H9 (cell line): ENCODE measurements around the gene CALN1. TPM values are rescaled to one million over a fixed set of nuclear protein-coding genes. Genes with fewer than 3 reads are reported as not detected.

Experiments used
- DNase-seq: peaks from one replicate; pipeline ENCODE4 v3.0.0-alpha.2; 2017
- H2AFZ ChIP-seq: one replicate; pipeline ENCODE4 v1.6.1; 2013; ENCODE audit warnings: mild to moderate bottlenecking, low read length, control low read depth, moderate library complexity
- H2AK5ac ChIP-seq: 2 replicates; pipeline ENCODE4 v1.6.1; 2013; ENCODE audit warnings: low read length, control low read depth, mixed read lengths; ENCODE audit not compliant: insufficient read length
- H2BK120ac ChIP-seq: one replicate; pipeline ENCODE4 v1.6.1; 2013; ENCODE audit warnings: low read depth, mild to moderate bottlenecking, low read length, control low read depth, inconsistent platforms; ENCODE audit not compliant: poor library complexity, severe bottlenecking
- H2BK12ac ChIP-seq: 2 replicates; pipeline ENCODE4 v1.6.1; 2013; ENCODE audit warnings: low read length, control low read depth, mixed read lengths, low read depth; ENCODE audit not compliant: insufficient read length
- H2BK15ac ChIP-seq: 2 replicates; pipeline ENCODE4 v1.6.1; 2013; ENCODE audit warnings: low read depth, low read length, control low read depth
- H2BK20ac ChIP-seq: one replicate; pipeline ENCODE4 v1.6.1; 2013; ENCODE audit warnings: low read depth, mild to moderate bottlenecking, low read length, control low read depth, inconsistent platforms; ENCODE audit not compliant: poor library complexity, severe bottlenecking
- H2BK5ac ChIP-seq: 2 replicates; pipeline ENCODE4 v1.6.1; 2013; ENCODE audit warnings: low read length, control low read depth, mixed read lengths; ENCODE audit not compliant: insufficient read length
- H3K14ac ChIP-seq: 2 replicates; pipeline ENCODE4 v1.6.1; 2013; ENCODE audit warnings: low read length, control low read depth; ENCODE audit not compliant: insufficient read depth
- H3K18ac ChIP-seq: 2 replicates; pipeline ENCODE4 v1.6.1; 2013; ENCODE audit warnings: low read depth, mild to moderate bottlenecking, mixed read lengths, low read length, control low read depth; ENCODE audit not compliant: insufficient read length
- H3K23ac ChIP-seq: 2 replicates; pipeline ENCODE4 v1.6.1; 2013; ENCODE audit warnings: low read length, control low read depth, mixed read lengths, low read depth; ENCODE audit not compliant: insufficient read length
- H3K23me2 ChIP-seq: 2 replicates; pipeline ENCODE4 v1.6.1; 2013; ENCODE audit warnings: low read depth, mild to moderate bottlenecking, mixed read lengths, low read length, control low read depth; ENCODE audit not compliant: insufficient read length, poor library complexity, severe bottlenecking
- H3K27ac ChIP-seq: 2 replicates; pipeline ENCODE4 v1.5.1; 2013; ENCODE audit warnings: low read length, control low read depth, mixed read lengths, low read depth; ENCODE audit not compliant: insufficient read length
- H3K27me3 ChIP-seq: 2 replicates; pipeline ENCODE4 v1.6.1; 2013; ENCODE audit warnings: low read length, control low read depth, inconsistent platforms; ENCODE audit not compliant: insufficient read depth
- H3K4ac ChIP-seq: 2 replicates; pipeline ENCODE4 v1.6.1; 2013; ENCODE audit warnings: low read depth, mild to moderate bottlenecking, control low read depth, inconsistent platforms, low read length, moderate library complexity
- H3K4me1 ChIP-seq: 2 replicates; pipeline ENCODE4 v1.6.1; 2013; ENCODE audit warnings: low read length, control low read depth, inconsistent platforms; ENCODE audit not compliant: insufficient read depth
- H3K4me2 ChIP-seq: 2 replicates; pipeline ENCODE4 v1.6.1; 2013; ENCODE audit warnings: low read length, control low read depth, mixed read lengths; ENCODE audit not compliant: insufficient read length, insufficient read depth
- H3K56ac ChIP-seq: 2 replicates; pipeline ENCODE4 v1.6.1; 2013; ENCODE audit warnings: low read depth, mild to moderate bottlenecking, mixed read lengths, low read length, control low read depth; ENCODE audit not compliant: insufficient read length
- H3K79me1 ChIP-seq: 2 replicates; pipeline ENCODE4 v1.6.1; 2013; ENCODE audit warnings: low read depth, mild to moderate bottlenecking, moderate library complexity, low read length, control low read depth, inconsistent platforms; ENCODE audit not compliant: insufficient read depth, poor library complexity, severe bottlenecking
- H3K79me2 ChIP-seq: 2 replicates; pipeline ENCODE4 v1.6.1; 2013; ENCODE audit warnings: low read length, control low read depth, inconsistent platforms; ENCODE audit not compliant: insufficient read depth
- H3K9ac ChIP-seq: 2 replicates; pipeline ENCODE4 v1.6.1; 2013; ENCODE audit warnings: low read length, control low read depth, mixed read lengths; ENCODE audit not compliant: insufficient read length; ENCODE audit errors: extremely low read depth
- H3K9me3 ChIP-seq: one replicate; pipeline ENCODE4 v1.6.1; 2013; ENCODE audit warnings: low read depth, low read length, inconsistent platforms; ENCODE audit not compliant: control insufficient read depth
- H3T11ph ChIP-seq: one replicate; pipeline ENCODE4 v1.6.1; 2013; ENCODE audit warnings: mild to moderate bottlenecking, low read length, control low read depth, inconsistent platforms
- H4K20me1 ChIP-seq: one replicate; pipeline ENCODE4 v1.6.1; 2013; ENCODE audit not compliant: control insufficient read depth, insufficient read length, insufficient read depth
- H4K5ac ChIP-seq: 2 replicates; pipeline ENCODE4 v1.6.1; 2013; ENCODE audit warnings: low read depth, mild to moderate bottlenecking, mixed read lengths, low read length, control low read depth; ENCODE audit not compliant: insufficient read length
- H4K8ac ChIP-seq: replicated peaks from 2 replicates; pipeline ENCODE4 v1.6.1; 2013; ENCODE audit warnings: low read length, control low read depth, mixed read lengths, low read depth; ENCODE audit not compliant: insufficient read length
- H4K91ac ChIP-seq: 2 replicates; pipeline ENCODE4 v1.6.1; 2013; ENCODE audit warnings: low read depth, mild to moderate bottlenecking, moderate library complexity, mixed read lengths, low read length, control low read depth; ENCODE audit not compliant: insufficient read length
- H3K27ac Mint-ChIP-seq, 3 experiments: 2 replicates in 2 of 3; 3 replicates in 1 of 3; pipeline ENCODE4 v1.8.0; 2020 to 2021; ENCODE audit warnings: mixed read lengths in 3 of 3, mild to moderate bottlenecking in 1 of 3, moderate library complexity in 1 of 3
- H3K27me3 Mint-ChIP-seq: 2 replicates; pipeline ENCODE4 v1.8.0; 2021; ENCODE audit warnings: low read depth, mild to moderate bottlenecking, moderate library complexity, mixed read lengths
- H3K36me3 Mint-ChIP-seq, 3 experiments: 2 replicates in 2 of 3; 3 replicates in 1 of 3; pipeline ENCODE4 v1.8.0; 2020 to 2021; ENCODE audit warnings: low read depth in 3 of 3, mixed read lengths in 3 of 3; ENCODE audit not compliant: insufficient read depth in 1 of 3
- H3K4me1 Mint-ChIP-seq, 2 experiments: 2 replicates each; pipeline ENCODE4 v1.8.0; 2020; ENCODE audit warnings: mixed read lengths in 2 of 2
- H3K4me3 Mint-ChIP-seq, 2 experiments: 2 replicates in 1 of 2; 3 replicates in 1 of 2; pipeline ENCODE4 v1.8.0; 2020 to 2021; ENCODE audit warnings: mild to moderate bottlenecking in 2 of 2, mixed read lengths in 2 of 2, moderate library complexity in 1 of 2
- H3K9me3 Mint-ChIP-seq, 2 experiments: 2 replicates in 1 of 2; 3 replicates in 1 of 2; pipeline ENCODE4 v1.8.0; 2020; ENCODE audit warnings: mild to moderate bottlenecking in 2 of 2, mixed read lengths in 2 of 2, moderate library complexity in 1 of 2
- WGBS: extraction: QIAGEN DNeasy Blood & Tissue Kit; methylation state at CpG from one replicate; pipeline ENCODE4 v1.1.7; 2013; ENCODE audit warnings: missing lambda C conversion rate, low lambda C conversion rate, mixed read lengths; ENCODE audit not compliant: insufficient read length; ENCODE audit errors: extremely low coverage; 5-methylcytosine and 5-hydroxymethylcytosine counted together
- total RNA-seq: library from RNA; stranded (reverse); gene quantifications from 2 replicates; pipeline ENCODE4 v1.2.1, GENCODE V29; 2021
- TF ChIP-seq, protein P1 (sequence below): fragments of 200-600 bp; sonication (generic); conservative IDR thresholded peaks from 3 replicates; pipeline ENCODE4 v1.8.0; 2021; ENCODE audit warnings: antibody characterized with exemption, mild to moderate bottlenecking

Gene CALN1
- total RNA-seq, 1 experiment from 2014 or later, result 2.8 TPM

- H3K4me1 ChIP-seq, result no peaks in the 10 kb centered on the region
- no peak overlapping the region for H3K23ac ChIP-seq
- H3K79me2 ChIP-seq, result no peaks in the 10 kb centered on the region
- no peak overlapping the region for H2AFZ ChIP-seq
- Mint-ChIP-seq H3K4me1 (peaks cover 5 to 7% of the 10 kb centered on the region in 2 experiments), H3K9me3 (no peaks in the 10 kb centered on the region; a peak in 1 of 5 replicates), H3K4me3 (no peak overlapping the region; a peak in 1 of 5 replicates), H3K36me3 (peaks cover 0 to 6% (median 6%) of the 10 kb centered on the region in 3 experiments; a peak in 4 of 7 replicates), H3K27ac (no peak overlapping the region), H3K27me3 (no peaks in the 10 kb centered on the region)
- H2AK5ac ChIP-seq, result no peak overlapping the region
- TF ChIP-seq, protein P1, sequence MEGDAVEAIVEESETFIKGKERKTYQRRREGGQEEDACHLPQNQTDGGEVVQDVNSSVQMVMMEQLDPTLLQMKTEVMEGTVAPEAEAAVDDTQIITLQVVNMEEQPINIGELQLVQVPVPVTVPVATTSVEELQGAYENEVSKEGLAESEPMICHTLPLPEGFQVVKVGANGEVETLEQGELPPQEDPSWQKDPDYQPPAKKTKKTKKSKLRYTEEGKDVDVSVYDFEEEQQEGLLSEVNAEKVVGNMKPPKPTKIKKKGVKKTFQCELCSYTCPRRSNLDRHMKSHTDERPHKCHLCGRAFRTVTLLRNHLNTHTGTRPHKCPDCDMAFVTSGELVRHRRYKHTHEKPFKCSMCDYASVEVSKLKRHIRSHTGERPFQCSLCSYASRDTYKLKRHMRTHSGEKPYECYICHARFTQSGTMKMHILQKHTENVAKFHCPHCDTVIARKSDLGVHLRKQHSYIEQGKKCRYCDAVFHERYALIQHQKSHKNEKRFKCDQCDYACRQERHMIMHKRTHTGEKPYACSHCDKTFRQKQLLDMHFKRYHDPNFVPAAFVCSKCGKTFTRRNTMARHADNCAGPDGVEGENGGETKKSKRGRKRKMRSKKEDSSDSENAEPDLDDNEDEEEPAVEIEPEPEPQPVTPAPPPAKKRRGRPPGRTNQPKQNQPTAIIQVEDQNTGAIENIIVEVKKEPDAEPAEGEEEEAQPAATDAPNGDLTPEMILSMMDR, result no peak
- no peak overlapping the region for H2BK12ac ChIP-seq
- H4K8ac ChIP-seq, result no peak overlapping the region
- no peaks in the 10 kb centered on the region for H3K23me2 ChIP-seq
- H2BK120ac ChIP-seq, result no peak overlapping the region
- no peaks in the 10 kb centered on the region for H4K20me1 ChIP-seq
- no CpG with 5 or more reads among the region's 16 CpGs for WGBS
- H3K79me1 ChIP-seq, result no peaks in the 10 kb centered on the region
- H4K91ac ChIP-seq, result no peak overlapping the region
- H2BK20ac ChIP-seq, result no peak overlapping the region
- H2BK15ac ChIP-seq, result no peak overlapping the region
- H3K4me2 ChIP-seq, result no peak overlapping the region
- no peaks in the 10 kb centered on the region for H3K27me3 ChIP-seq
- no peak overlapping the region for H4K5ac ChIP-seq
- H3K14ac ChIP-seq, result no peak overlapping the region
- no peak overlapping the region for H3K4ac ChIP-seq
- no peak overlapping the region for H2BK5ac ChIP-seq
- no peak overlapping the region for H3T11ph ChIP-seq
- H3K56ac ChIP-seq, result no peak overlapping the region
- no peak for DNase-seq
- no peak overlapping the region for H3K9ac ChIP-seq
- no peak overlapping the region for H3K27ac ChIP-seq
- no peak overlapping the region for H3K18ac ChIP-seq
- no peaks in the 10 kb centered on the region for H3K9me3 ChIP-seq
These were observed 313.1 kb downstream of the CALN1 start for GRCh38 chr7:72098807-72099580.
